IMR-90 (cell line): ENCODE measurements around the gene FAM234A. TPM values are rescaled to one million over a fixed set of nuclear protein-coding genes. Genes with fewer than 3 reads are reported as not detected.

ENCODE experiments used
- ATAC-seq: fragments of 200-7000 bp; cut with Tn5 transposase; 2 replicates; pipeline ENCODE4 v1.9.1; 2020; ENCODE audit warnings: low read depth, mild to moderate bottlenecking, moderate library complexity
- BruUV-seq: library from RNA; stranded (reverse); fragments of 400-500 nt; replicated peaks from 2 replicates; lab custom pipeline; 2021; lab: Mats Ljungman, UMichigan
- CTCF ChIA-PET: fragments of 300-600 bp; formaldehyde crosslinking; extraction: SDS; loops from one replicate; lab custom pipeline; 2021; ENCODE audit warnings: antibody characterized with exemption; lab: Yijun Ruan, JAX
- POLR2A ChIA-PET: fragments of 300-600 bp; sonication (Branson Sonifier 250); formaldehyde crosslinking; loops from one replicate; lab custom pipeline; 2022; ENCODE audit warnings: antibody characterized with exemption; ENCODE audit not compliant: unreplicated experiment; lab: Charles Lee
- DNase-seq: peaks from one replicate; pipeline ENCODE4 v3.0.0; 2013
- H2AFZ ChIP-seq: replicated peaks from 2 replicates; pipeline ENCODE3; 2013; ENCODE audit warnings: low read length, mild to moderate bottlenecking; ENCODE audit not compliant: poor library complexity
- H2AK5ac ChIP-seq: 2 replicates; pipeline ENCODE4 v1.6.1; 2013; ENCODE audit warnings: low read depth, low read length, inconsistent platforms
- H2AK9ac ChIP-seq: replicated peaks from 2 replicates; pipeline ENCODE3; 2013; ENCODE audit warnings: mild to moderate bottlenecking, low read depth, low read length, moderate library complexity; ENCODE audit not compliant: poor library complexity
- H2BK120ac ChIP-seq: 2 replicates; pipeline ENCODE4 v1.6.1; 2013; ENCODE audit warnings: low read depth, low read length, inconsistent platforms
- H2BK15ac ChIP-seq: 3 replicates; pipeline ENCODE4 v1.6.1; 2013; ENCODE audit warnings: low read depth, low read length, inconsistent platforms
- H2BK20ac ChIP-seq: 2 replicates; pipeline ENCODE4 v1.6.1; 2013; ENCODE audit warnings: low read depth, mild to moderate bottlenecking, inconsistent platforms, low read length, moderate library complexity
- H2BK5ac ChIP-seq: 2 replicates; pipeline ENCODE4 v1.6.1; 2013; ENCODE audit warnings: mild to moderate bottlenecking, low read depth, low read length, inconsistent platforms; ENCODE audit not compliant: poor library complexity, severe bottlenecking
- H3K14ac ChIP-seq: replicated peaks from 2 replicates; pipeline ENCODE4 v1.6.1; 2013; ENCODE audit warnings: low read depth, low read length, inconsistent platforms
- H3K18ac ChIP-seq: 2 replicates; pipeline ENCODE4 v1.6.1; 2013; ENCODE audit warnings: low read depth, low read length, control low read depth
- H3K23ac ChIP-seq: 2 replicates; pipeline ENCODE4 v1.6.1; 2013; ENCODE audit warnings: low read depth, low read length, inconsistent platforms
- H3K27ac ChIP-seq: 2 replicates; pipeline ENCODE4 v1.5.1; 2013; ENCODE audit warnings: mild to moderate bottlenecking, control low read depth, low read length; ENCODE audit not compliant: insufficient read depth
- H3K27me3 ChIP-seq: 2 replicates; pipeline ENCODE4 v1.6.1; 2013; ENCODE audit warnings: low read length; ENCODE audit not compliant: control insufficient read depth, insufficient read depth
- H3K36me3 ChIP-seq: 2 replicates; pipeline ENCODE4 v1.6.1; 2013; ENCODE audit warnings: low read length, mixed read lengths; ENCODE audit not compliant: control insufficient read depth, insufficient read depth
- H3K4ac ChIP-seq: 2 replicates; pipeline ENCODE4 v1.6.1; 2013; ENCODE audit warnings: low read depth, low read length, inconsistent platforms
- H3K4me1 ChIP-seq: 2 replicates; pipeline ENCODE4 v1.6.1; 2013; ENCODE audit warnings: low read length, mixed read lengths; ENCODE audit not compliant: control insufficient read depth, insufficient read depth
- H3K4me2 ChIP-seq: 2 replicates; pipeline ENCODE4 v1.6.1; 2013; ENCODE audit warnings: low read depth, mild to moderate bottlenecking, control low read depth, low read length, moderate library complexity
- H3K4me3 ChIP-seq: 2 replicates; pipeline ENCODE4 v1.5.1; 2013; ENCODE audit warnings: low read depth, mild to moderate bottlenecking, control low read depth, low read length, moderate library complexity; ENCODE audit not compliant: insufficient read depth
- H3K56ac ChIP-seq: 2 replicates; pipeline ENCODE4 v1.6.1; 2013; ENCODE audit warnings: low read length, inconsistent platforms; ENCODE audit not compliant: insufficient read depth; ENCODE audit errors: extremely low read depth
- H3K79me1 ChIP-seq, 2 experiments: 2 replicates each; pipeline ENCODE4 v1.6.1; 2013; ENCODE audit warnings: low read length in 2 of 2, inconsistent platforms in 1 of 2, low read depth in 1 of 2
- H3K9ac ChIP-seq: 2 replicates; pipeline ENCODE4 v1.6.1; 2013; ENCODE audit warnings: low read depth, low read length, control low read depth
- H3K9me1 ChIP-seq: 2 replicates; pipeline ENCODE4 v1.6.1; 2013; ENCODE audit warnings: low read length, inconsistent platforms; ENCODE audit not compliant: insufficient read depth
- H3K9me3 ChIP-seq: 2 replicates; pipeline ENCODE4 v1.6.1; 2013; ENCODE audit warnings: low read length; ENCODE audit not compliant: control insufficient read depth, insufficient read depth
- H4K20me1 ChIP-seq: 2 replicates; pipeline ENCODE4 v1.6.1; 2013; ENCODE audit warnings: low read length, inconsistent platforms; ENCODE audit not compliant: insufficient read depth
- H4K5ac ChIP-seq: 2 replicates; pipeline ENCODE4 v1.6.1; 2013; ENCODE audit warnings: mild to moderate bottlenecking, low read depth, low read length, control low read depth
- H4K8ac ChIP-seq, 2 experiments: 2 replicates each; pipeline ENCODE4 v1.6.1; 2013; ENCODE audit warnings: low read depth in 2 of 2, low read length in 2 of 2, control low read depth in 1 of 2, inconsistent platforms in 1 of 2
- H4K91ac ChIP-seq: 2 replicates; pipeline ENCODE4 v1.6.1; 2013; ENCODE audit warnings: low read depth, low read length, inconsistent platforms; ENCODE audit not compliant: insufficient read depth
- BHLHE40 ChIP-seq: fragments of 150-350 bp; IDR thresholded peaks from 2 replicates; pipeline ENCODE4 v1.6.1; 2016; ENCODE audit warnings: mild to moderate bottlenecking, low read depth, low read length
- CEBPB ChIP-seq: IDR thresholded peaks from 2 replicates; pipeline ENCODE4 v1.6.1; 2012; ENCODE audit warnings: low read depth, low read length, improper control_type of control experiment
- CHD1 ChIP-seq: IDR thresholded peaks from 2 replicates; pipeline ENCODE4 v1.6.1; 2012; ENCODE audit warnings: low read depth, low read length, improper control_type of control experiment
- CTCF ChIP-seq: conservative IDR thresholded peaks from 2 replicates; pipeline ENCODE4 v1.5.1; 2012; ENCODE audit warnings: mild to moderate bottlenecking, low read depth, low read length, improper control_type of control experiment
- ELK1 ChIP-seq: fragments of 150-350 bp; IDR thresholded peaks from 2 replicates; pipeline ENCODE4 v1.6.1; 2016; ENCODE audit warnings: low read depth, mild to moderate bottlenecking, low read length, moderate library complexity, borderline replicate concordance
- FOS ChIP-seq: fragments of 150-350 bp; IDR thresholded peaks from 2 replicates; pipeline ENCODE4 v1.6.1; 2016; ENCODE audit warnings: low read depth, low read length
- MAFK ChIP-seq: IDR thresholded peaks from 2 replicates; pipeline ENCODE4 v1.6.1; 2012; ENCODE audit warnings: low read depth, low read length, improper control_type of control experiment
- MAZ ChIP-seq: IDR thresholded peaks from 2 replicates; pipeline ENCODE4 v1.6.1; 2012; ENCODE audit warnings: low read depth, mild to moderate bottlenecking, low read length, improper control_type of control experiment, moderate library complexity, borderline replicate concordance
- NFE2L2 ChIP-seq: fragments of 150-350 bp; IDR thresholded peaks from 2 replicates; pipeline ENCODE4 v1.6.1; 2016; ENCODE audit warnings: low read depth, mild to moderate bottlenecking, low read length
- POLR2A ChIP-seq: IDR thresholded peaks from 2 replicates; pipeline ENCODE4 v1.6.1; 2012; ENCODE audit warnings: mild to moderate bottlenecking, low read depth, low read length
- RAD21 ChIP-seq: IDR thresholded peaks from 2 replicates; pipeline ENCODE4 v1.6.1; 2012; ENCODE audit warnings: low read length, improper control_type of control experiment
- RCOR1 ChIP-seq: IDR thresholded peaks from 2 replicates; pipeline ENCODE4 v1.6.1; 2012; ENCODE audit warnings: mild to moderate bottlenecking, low read length, improper control_type of control experiment; ENCODE audit not compliant: insufficient replicate concordance
- RFX5 ChIP-seq: IDR thresholded peaks from 2 replicates; pipeline ENCODE4 v1.8.0; 2012; ENCODE audit warnings: low read depth, mild to moderate bottlenecking, low read length, moderate library complexity
- USF2 ChIP-seq: fragments of 150-350 bp; IDR thresholded peaks from 2 replicates; pipeline ENCODE4 v1.6.1; 2017; ENCODE audit warnings: mild to moderate bottlenecking, antibody characterized with exemption, low read length, low read depth
- WGBS, 2 experiments: methylation state at CpG; one replicate each; pipeline versions ENCODE4 v1.1.5 to v1.1.7; 2013; ENCODE audit warnings: missing lambda C conversion rate in 2 of 2; ENCODE audit not compliant: insufficient read length in 1 of 2; ENCODE audit errors: extremely low coverage in 2 of 2; 5-methylcytosine and 5-hydroxymethylcytosine counted together
- dilution Hi-C: fragments of 300-500 bp; cut with HindIII; formaldehyde crosslinking; loops from one replicate; pipeline ENCODE4 v1.14.3; 2018; ENCODE audit warnings: low sequenced_read_pairs; ENCODE audit not compliant: unreplicated experiment
- in situ Hi-C: fragments of 300-500 bp; cut with MboI; formaldehyde crosslinking; loops from 3 replicates; pipeline ENCODE4 v1.14.3; 2019; ENCODE audit warnings: low sequenced_read_pairs, inconsistent platforms, mixed read lengths
- intact Hi-C: fragments of 100-400 bp; cut with micrococcal nuclease; formaldehyde crosslinking; loops from 2 replicates; pipeline ENCODE4 v1.10.0; 2022
- polyA plus RNA-seq, 3 experiments: library from polyadenylated mRNA; depleted of rRNA; stranded (reverse); fragments of >200 nt; gene quantifications; 2 replicates each; pipeline ENCODE4 v1.2.3, GENCODE V29; 2012; ENCODE audit warnings: low replicate concordance in 1 of 3
- total RNA-seq: library from RNA; depleted of rRNA; stranded (reverse); fragments of >200 nt; gene quantifications from 2 replicates; pipeline ENCODE4 v1.2.3, GENCODE V29; 2012

Gene FAM234A
- total and polyA plus RNA-seq, 2 of the 4 experiments (the other 2 are of a cell fraction) = 30.3 to 64.2 TPM

GRCh38 chr16:273547-274421 is 39.2 kb downstream of the FAM234A start:
- TF ChIP-seq FOS (no peak), RAD21 (no peak), MAFK (no peak), CEBPB (no peak), NFE2L2 (no peak), MAZ (no peak), CTCF (no peak), POLR2A (no peak), USF2 (no peak), BHLHE40 (no peak), RCOR1 (no peak), ELK1 (no peak), RFX5 (no peak), CHD1 (no peak)
- POLR2A ChIA-PET = no interaction called here
- dilution Hi-C loops = no loop called here

More at GRCh38 chr16:273547-274421, 39.2 kb downstream of the FAM234A start:
- no peaks in the 10 kb centered on the region for H3K79me1 ChIP-seq
- no peak overlapping the region for H3K4me3 ChIP-seq
- BruUV-seq = no TSS peak
- H4K5ac ChIP-seq = no peak overlapping the region
- CTCF ChIA-PET = no interaction called here
- no peaks in the 10 kb centered on the region for H3K36me3 ChIP-seq
- intact Hi-C loops = no loop called here
- H3K14ac ChIP-seq = no peak overlapping the region
- H4K8ac ChIP-seq = no peak overlapping the region
- H2BK20ac ChIP-seq = no peak overlapping the region
- no peak overlapping the region for H2BK5ac ChIP-seq
- no CpG with 5 or more reads among the region's 30 CpGs for WGBS, 2 experiments
- in situ Hi-C loops = no loop called here
- no peak overlapping the region for H2BK15ac ChIP-seq
- H3K23ac ChIP-seq = no peak overlapping the region
- ATAC-seq (no peak), DNase-seq (no peak)
- peaks cover 21% of the 10 kb centered on the region; the same call in 1 of the 2 replicates for H3K27me3 ChIP-seq
- H2BK120ac ChIP-seq = no peak overlapping the region
- H3K56ac ChIP-seq = no peak overlapping the region
- no peaks in the 10 kb centered on the region for H3K9me1 ChIP-seq
- peaks cover 3% of the 10 kb centered on the region; the same call in 1 of the 2 replicates for H3K4me1 ChIP-seq
- no peak overlapping the region for H3K4me2 ChIP-seq
- H4K91ac ChIP-seq = no peak overlapping the region
- H2AK5ac ChIP-seq = no peak overlapping the region; the same call in 1 of the 2 replicates
- no peak overlapping the region for H3K4ac ChIP-seq
- no peak overlapping the region for H3K18ac ChIP-seq
- H2AK9ac ChIP-seq = no peak overlapping the region
- H3K9ac ChIP-seq = no peak overlapping the region
- H3K27ac ChIP-seq = no peak overlapping the region
- H4K20me1 ChIP-seq = no peaks in the 10 kb centered on the region
- H3K9me3 ChIP-seq = no peaks in the 10 kb centered on the region
- no peak overlapping the region for H2AFZ ChIP-seq
